Activated CD4-positive, alpha-beta T cell treated with anti-CD3 and anti-CD28 coated beads, Interleukin-2, Interleukin-4, amounts not matched to agents 100 ng/mL and 50 ng/mL, durations not matched to agents 16 hours and 8 hours (primary cell): ENCODE measurements around the gene CFAP57.
A peak's percentile ranks its signal among the peaks of the same experiment; 100 is the strongest.
"Not testable (repeated sequence)": the region's sequence is repeated elsewhere in the genome, so short reads cannot be mapped to it uniquely, and the experiment has no call there.

Experiments
- DNase-seq: peaks from one replicate; pipeline ENCODE4 v3.0.0-alpha.2; 2020; ENCODE audit warnings: low spot score

Gene CFAP57

DNA sequence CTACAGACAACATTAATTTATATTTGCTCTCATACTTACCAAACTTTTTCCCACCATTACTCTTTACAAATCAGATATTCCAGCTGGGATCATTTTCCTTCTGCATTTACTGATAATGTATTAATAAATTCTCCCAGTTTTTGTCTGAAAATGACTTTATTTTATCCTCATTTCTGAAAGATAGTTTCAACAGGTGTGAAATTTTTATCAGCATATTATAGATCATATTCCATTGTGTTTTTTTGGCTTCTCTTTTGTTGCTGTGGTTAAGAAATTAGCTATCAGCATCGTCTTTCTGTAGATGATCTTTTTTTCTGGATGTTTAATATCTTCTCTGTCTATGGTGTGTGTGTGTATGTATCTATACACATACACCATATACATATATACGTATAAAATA, 2.7 kb downstream of the CFAP57 start:
- DNase-seq, result no peak

DNA sequence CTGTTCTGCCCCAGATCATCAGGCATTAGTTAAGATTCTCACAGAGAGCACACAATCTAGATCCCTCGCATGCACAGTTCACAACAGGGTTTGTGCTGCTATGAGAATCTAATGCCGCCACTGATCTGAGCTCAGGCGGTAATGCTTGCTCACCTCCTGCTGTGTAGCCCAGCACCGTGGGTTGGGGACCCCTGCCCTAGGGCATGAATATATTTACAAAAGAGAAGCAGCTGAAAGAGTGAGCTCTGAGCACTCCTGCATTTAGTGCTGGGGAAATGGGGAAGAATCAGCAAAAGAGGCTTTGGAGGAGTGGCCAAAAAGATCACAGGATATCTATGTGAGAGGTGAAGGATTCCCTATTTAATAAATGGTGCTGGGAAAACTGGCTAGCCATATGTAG, 5.6 kb downstream of the CFAP57 start:
- DNase-seq, result no peak

DNA sequence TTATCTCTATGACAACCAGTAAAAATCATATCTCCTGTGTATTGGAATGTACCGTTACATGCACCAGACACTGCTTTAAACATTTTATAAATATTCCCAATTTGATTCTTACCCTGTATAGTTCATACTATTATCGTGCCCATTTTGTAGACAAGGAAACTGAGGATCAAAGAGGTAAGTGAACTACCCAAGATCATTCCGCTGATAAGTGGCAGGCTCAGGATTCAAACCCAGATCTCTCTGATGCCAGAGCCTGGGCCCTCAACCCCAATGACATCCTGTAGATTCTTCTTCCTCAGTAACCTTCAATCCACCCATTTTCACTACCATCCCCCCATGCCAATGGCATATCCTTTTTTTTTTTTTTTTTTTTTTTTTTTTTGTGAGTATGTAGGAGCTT, 12.3 kb downstream of the CFAP57 start:
- no peak for DNase-seq

DNA sequence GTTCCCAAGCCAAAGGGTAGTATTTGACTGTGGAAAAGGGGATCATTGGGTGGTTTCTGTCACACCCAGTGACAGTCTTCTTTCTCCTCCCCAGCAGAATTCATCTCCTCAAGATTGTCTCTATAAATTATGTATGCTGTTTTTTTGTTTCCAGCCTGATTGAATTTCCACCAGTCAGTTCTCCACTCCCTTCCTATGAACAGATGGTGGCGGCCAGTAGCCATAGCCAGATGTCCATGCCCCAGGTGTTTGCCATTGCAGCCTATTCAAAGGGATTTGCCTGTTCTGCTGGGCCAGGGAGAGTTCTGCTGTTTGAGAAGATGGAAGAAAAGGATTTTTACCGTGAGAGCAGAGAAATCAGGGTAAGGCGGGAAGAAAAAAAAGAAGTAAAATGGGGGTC, 12.9 kb downstream of the CFAP57 start:
- DNase-seq, result no peak

DNA sequence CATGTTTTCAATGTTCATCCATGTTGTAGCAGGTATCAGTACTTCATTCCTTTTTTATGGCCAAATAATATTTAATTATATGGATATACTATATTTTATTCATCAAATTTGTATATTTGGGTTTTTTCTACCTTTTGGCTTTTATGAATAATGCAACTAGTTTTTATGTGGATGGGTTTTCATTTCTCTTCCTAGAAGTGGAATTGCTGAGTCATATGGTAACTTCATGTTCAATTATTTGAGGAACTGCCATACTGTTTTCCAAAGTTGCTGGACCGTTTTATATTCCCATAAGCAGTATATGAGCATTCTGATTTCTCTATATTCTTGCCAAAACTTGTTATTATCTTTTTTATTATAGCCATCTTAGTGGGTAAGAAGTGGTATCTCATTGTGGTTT, 16.0 kb downstream of the CFAP57 start:
- no peak for DNase-seq

DNA sequence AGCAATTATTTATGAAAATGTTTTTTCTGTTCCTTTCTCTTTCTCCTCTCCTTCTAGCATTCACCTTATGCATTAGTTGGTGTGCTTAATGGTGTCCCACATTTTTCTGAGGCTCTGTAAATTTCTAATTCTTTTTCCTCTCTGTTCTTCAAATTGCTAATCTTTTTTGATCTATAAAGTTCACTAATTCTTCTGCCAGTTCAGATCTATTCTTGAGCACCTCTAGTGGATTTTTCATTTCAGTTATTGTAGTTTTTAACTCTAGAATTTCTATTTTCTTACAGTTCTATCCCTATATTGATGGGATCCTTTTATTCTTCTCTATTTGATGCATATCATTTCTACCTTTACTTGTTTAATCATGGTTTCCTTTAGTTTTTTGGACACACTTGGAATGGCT, 22.4 kb downstream of the CFAP57 start:
- DNase-seq, result no peak

DNA sequence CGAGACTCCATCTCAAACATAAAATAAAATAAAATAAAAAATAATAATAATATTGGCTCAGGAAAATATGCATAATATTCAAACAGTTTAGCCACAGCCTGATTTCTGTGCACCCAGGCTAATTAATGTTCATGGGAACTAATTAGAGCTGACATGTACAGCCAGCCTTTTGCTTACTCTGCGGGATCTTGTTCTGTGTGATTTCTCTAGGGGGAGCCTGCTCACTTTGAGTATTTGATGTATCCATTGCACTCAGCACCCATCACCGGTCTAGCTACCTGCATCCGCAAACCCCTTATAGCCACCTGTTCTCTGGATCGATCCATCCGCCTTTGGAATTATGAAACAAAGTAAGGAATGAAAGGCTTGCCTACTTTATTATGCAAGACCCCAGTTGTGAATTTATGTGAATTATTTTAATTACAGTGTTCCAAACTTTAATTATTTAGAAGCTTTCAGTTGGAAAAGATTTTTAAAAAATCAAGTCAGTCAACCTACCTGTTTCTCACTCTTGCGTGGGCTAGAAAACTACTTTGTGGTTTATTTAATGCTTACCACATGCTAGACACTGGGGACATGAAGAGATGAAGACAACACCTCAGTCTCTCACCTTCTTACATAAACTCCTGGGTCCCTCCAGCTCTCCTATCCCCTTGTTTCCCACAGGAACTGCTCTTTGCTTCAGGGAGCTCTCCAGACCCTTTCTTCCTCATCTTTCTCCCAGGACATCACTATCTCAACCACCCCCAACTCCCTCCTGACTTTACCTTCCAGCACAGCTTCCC, 25.4 kb downstream of the CFAP57 start:
- no peak for DNase-seq

DNA sequence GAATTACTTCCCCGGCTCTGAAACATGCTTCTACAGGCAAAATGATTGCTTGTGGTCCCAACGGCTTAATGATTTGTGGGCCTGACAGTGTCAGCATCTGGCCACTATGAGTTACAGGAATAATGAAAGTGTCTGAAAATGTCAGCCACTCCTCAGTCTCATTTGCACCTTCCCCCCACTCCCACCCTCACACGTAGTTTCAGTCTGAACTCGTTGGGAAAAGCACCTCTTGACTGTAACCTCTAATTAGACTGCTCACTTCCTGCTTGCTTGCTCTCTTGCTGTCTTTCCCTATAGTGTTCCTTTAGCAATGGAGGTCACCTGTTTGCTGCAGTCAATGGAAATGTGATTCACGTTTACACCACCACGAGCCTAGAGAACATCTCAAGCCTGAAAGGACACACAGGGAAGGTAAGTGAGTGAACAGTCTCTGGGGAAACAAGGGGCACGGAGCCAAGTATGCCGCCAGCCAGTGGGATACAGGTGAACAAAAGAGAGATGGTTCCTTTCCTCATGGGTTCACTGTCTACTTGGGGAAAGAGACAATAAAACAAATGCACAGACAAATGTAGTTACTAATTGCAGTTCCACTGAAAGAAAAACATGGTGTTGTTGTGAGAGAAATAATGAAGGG, 27.1 kb downstream of the CFAP57 start:
- DNase-seq, result no peak

DNA sequence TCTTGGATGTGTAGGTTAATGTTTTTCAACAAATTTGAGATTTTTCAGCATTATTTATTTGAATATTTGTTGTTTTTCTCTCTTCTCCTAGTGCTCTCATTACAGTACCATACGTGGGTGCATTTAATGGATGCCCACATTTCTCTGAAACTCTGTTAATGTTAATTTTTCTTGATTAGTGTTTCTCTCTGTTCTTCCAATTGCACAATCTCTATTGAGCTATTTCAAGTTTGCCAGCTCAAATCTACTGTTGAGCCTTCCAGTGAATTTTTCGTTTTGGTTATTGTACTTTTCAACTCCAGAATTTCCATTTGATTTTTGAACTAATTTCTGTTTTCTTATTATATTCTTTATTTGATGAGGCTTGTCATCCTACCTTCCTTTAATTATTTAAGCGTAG, 31.7 kb downstream of the CFAP57 start:
- no peak for DNase-seq

DNA sequence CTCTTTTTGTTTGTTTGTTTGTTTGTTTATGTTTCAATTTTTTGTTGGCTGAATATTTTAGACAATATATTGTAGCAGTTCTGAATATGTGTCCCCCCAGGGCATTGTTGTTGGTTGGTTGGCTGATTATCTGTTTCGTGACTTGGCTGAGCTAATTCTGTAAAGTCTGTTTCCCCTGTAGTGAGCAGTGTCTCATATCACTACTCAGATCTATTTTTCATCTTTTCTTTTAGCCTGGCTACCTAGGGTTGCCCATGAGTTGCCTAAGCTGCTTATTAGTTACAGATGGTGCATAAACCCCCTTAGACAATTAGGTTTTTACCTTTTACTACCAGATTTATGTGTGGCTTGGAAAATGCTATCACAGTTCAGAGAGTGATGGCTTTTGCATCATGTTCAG, 32.3 kb downstream of the CFAP57 start:
- peak; percentile 14 for DNase-seq

DNA sequence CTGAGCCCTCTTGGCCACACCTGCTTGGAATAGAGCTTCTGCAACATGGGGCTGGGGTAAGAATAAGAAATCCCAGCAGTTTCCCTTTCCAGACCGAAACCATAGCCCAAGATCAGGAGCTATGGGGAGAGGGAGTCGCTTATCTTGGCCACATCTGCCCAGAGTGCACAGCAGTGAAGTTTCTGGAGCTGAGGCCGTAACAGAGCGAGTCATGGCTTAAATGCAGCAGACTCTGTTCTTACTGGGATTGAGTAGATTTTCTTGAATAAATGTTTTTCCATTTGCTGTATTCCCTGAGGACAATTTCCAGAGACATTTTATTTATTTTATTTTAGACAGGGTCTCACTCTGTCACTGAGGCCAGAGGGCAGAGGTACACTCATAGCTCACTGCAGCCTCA, 33.5 kb downstream of the CFAP57 start:
- DNase-seq, result no peak

DNA sequence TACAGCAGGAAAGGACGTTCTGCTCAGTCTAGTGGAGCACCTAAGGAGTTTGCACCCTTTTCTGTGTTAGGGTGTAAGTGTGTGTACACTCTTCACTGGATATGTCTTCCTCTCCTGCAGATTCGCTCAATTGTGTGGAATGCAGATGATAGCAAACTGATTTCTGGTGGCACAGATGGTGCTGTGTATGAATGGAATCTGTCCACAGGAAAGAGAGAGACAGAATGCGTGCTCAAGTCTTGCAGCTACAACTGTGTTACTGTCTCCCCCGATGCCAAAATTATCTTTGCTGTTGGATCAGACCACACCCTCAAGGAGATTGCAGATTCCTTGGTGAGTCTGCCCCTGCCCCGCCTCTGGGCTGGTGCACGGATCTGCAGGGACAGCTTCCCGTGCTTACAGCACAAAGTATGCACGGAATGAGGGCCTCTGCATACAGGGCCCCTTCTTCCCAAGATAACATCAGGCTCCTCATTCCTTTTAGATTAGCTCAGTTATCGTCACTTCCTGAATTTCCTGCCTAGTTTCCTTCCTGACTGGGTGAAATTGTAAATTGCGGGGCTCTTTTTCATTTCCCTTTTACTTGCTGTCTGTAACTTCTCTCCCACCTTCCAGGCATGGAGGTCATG, 34.6 kb downstream of the CFAP57 start:
- DNase-seq, result no peak

DNA sequence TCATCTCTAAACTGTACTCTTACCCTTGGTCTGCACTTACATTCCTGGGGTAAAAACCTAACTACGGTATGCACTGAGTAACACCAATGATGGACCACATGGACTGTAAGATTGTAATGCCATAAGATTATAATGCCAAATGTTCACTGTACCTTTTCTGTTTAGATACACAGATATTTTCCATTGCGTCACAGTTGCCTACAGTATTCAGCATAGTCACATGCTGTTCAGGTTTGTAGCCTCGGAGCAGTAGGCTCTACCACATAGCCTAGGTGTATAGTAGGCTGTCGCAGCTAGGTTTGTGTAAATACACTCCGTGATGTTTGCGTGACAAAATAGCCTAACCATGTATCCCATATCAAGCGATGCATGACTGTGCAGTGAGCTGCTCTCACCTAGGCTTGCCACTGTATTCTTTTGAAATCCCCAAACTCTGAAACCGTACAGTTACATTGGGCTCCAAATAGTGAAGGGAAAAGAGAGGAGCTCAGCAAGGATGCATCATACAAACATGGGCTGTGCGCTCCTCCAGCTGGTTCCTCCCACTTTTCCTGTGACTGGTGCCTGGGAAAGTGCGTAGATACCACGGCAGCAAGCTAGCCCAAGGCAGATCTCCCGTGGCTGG, 35.2 kb downstream of the CFAP57 start:
- no peak for DNase-seq

DNA sequence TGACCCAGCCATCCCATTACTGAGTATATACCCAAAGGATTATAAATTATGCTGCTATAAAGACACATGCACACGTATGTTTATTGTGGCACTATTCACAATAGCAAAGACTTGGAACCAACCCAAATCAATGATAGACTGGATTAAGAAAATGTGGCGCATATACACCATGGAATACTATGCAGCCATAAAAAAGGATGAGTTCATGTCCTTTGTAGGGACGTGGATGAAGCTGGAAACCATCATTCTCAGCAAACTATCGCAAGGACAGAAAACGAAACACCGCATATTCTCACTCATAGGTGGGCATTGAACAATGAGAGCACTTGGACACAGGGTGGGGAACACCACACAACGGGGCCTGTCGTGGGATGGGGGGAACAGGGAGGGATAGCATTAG, 36.1 kb downstream of the CFAP57 start:
- DNase-seq, result not testable (repeated sequence)

DNA sequence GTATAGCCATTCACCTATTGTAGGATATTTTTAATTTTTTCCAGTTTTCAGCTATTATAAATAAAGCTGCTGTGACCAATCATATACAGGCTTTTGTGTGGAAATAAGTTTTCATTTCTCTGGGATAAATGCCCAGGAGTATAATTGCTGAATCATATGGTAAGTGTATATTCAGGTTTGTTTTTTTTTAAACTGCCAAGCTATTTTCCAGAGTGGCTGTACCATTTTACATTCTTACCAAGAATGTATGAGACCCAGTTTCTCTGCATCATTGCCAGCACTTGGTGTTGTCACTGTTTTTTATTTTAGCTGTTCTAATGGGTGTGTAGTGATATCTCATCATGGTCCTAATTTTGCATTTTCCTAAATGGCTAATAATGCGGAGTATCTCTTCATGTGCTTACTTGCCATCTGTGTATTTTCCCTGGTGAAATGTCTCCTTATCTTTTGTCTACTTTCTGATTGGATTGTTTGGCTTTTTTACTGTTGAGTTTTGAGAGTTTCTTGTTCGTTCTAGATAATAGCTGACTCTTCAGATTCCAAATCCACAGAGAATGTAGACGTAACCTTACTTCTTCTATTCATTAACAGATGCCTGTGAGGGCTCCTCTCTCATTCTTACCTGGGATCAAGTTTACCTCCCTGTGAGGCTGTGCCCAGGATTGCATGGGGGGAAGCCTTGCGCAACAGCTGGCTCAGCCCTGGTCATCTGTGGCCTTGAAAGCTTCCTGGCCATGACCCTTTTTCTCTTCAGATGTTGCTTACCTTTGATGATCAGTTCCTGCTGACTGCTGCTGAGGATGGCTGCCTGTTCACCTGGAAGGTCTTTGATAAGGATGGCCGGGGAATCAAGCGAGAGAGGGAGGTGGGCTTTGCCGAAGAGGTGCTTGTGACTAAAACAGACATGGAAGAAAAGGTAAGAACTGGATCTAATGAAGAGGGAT, 42.6 kb downstream of the CFAP57 start:
- no peak for DNase-seq

DNA sequence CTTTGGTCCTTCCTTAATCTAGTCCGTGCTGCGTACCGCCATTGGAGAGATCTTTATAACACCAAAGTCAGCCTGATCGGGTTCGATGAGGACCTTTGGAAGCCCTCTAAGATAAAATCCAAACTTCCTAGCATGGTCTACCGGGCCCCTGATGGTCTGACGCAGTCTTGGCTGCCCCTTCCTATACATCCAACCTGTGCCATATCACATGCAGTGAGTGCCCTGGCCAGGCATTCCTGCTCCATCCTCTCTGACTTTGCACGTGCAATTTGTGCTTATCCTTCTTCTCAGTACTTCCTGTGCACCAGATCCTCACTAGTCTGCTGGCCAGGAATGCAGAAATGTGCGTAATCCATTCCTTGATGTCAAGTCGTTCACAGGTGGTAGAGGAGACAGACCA, 45.6 kb downstream of the CFAP57 start:
- no peak for DNase-seq

DNA sequence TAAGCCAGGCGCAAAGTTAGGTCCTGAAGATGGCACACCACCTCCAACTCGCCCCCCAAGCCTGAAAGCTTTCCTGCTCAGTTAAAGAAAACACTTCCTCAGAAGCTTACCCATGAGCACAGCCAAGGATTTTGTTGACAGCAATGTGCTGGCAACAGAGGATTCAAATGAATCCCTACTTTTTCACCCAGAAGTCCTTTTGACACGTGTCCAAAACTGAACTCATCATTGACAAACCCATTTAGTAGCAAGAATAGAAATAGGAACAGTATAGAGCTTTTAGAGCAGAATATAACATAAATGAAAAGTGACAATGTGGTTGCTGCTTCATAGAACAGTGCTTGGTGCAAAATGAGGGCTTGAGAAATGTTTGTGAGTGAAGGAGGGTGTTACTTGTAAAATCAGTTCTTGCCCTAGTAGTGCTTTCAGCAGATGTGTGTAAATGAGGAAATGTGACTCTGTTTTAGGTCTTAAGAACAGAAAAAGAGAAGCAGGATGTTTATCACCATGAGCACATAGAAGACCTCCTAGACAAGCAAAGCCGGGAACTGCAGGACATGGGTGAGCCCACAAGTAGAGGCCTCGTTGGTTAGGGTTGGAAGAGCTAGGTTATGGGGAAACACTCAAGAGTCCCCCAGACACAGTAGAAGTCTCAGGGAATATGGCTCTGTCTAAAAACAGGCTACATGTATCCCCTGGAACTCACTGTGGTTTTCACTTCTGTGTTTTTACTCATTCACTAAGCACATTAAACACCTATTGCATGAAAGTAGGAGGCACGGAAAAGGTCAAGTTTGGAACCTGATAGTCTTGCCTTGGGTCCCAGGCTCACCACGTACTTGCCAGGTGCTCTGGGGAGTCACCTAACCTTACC, 49.0 kb downstream of the CFAP57 start:
- DNase-seq, result no peak

DNA sequence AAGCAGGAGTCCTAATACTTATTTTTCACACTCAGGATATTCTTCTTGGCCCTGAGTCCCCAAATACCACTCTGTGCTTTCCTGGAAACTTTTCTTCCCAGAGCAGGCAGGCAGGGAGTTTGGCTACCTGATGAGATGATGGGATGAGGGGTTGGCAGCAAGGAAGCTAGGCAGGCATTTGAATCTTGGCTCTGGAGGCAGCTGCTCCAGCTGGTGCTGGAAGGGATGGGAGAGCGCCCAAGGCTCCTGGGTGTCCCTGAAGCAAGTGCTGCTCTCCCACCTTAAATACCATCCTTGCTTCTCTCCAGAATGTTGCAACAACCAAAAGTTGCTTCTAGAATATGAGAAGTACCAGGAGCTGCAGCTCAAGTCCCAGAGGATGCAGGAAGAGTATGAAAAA, 49.7 kb downstream of the CFAP57 start:
- DNase-seq, result no peak

DNA sequence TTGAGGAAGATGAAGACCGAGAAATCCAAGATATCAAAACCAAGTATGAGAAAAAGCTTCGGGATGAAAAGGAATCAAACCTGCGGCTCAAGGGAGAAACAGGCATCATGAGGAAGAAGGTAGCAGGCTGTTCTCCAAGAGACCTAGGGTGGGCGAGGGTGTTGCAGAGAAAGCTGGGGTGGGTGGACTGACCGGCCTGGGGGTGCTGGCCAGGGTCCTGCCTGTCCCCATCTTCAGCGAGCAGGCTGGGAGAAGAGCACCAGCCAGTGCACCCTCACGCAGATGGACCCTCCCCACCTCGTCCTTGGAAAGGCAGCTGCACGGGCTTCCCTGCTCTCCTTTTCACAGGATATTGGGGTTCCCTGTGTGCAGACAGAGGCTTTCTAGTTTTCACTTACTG, 50.7 kb downstream of the CFAP57 start:
- DNase-seq, result no peak

DNA sequence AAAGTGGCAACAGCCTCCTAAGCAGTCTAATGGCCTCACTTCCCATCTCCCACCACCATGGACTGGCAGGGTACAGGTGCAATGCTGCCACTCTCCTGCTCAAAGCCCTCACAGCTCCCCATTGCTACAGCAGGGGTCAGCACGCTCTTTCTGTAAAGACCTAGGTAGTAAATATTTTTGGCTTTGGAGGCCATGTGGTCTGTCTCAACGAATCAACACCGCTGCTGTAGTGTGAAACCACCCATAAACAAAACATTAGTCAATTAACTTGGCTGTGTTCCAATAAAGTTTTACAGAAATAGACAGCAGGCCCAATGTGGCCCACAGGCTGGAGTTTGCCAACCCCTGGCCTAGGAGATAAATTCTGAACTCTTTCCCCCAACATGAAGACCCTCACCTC, 53.0 kb downstream of the CFAP57 start:
- DNase-seq, result no peak
